GM21360 (cell line): ENCODE measurements around the gene PTK7.
A peak's percentile ranks its signal among the peaks of the same experiment; 100 is the strongest.

Experiments used
- ATAC-seq: cut with Tn5 transposase; IDR thresholded peaks from one replicate; pipeline ENCODE4 v1.9.1; 2021; ENCODE audit warnings: mild to moderate bottlenecking, moderate library complexity; ENCODE audit not compliant: unreplicated experiment

Gene PTK7

GRCh38 chr6:43175676-43176422, 99.7 kb downstream of the PTK7 start:
- no peak for ATAC-seq

DNA sequence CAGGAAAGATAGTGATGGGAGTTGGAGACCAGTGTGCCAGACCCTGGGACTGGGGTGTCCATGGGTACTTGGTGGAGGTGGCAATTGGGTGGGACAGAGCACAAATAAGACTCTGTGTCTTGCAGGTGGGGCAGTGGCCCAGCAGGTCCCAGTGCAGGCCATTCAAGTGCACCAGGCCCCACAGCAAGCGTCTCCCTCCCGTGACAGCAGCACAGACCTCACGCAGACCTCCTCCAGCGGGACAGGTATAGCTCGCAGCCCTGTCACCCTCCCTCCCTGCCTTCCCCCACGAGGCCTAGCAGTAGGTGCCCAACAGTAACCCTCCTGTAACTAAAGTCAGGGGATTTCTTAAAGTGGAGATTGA, 100.3 kb downstream of the PTK7 start:
- no peak for ATAC-seq

- ATAC-seq: no peak
Measured at GRCh38 chr6:43178150-43178549, 102.0 kb downstream of the PTK7 start.

DNA sequence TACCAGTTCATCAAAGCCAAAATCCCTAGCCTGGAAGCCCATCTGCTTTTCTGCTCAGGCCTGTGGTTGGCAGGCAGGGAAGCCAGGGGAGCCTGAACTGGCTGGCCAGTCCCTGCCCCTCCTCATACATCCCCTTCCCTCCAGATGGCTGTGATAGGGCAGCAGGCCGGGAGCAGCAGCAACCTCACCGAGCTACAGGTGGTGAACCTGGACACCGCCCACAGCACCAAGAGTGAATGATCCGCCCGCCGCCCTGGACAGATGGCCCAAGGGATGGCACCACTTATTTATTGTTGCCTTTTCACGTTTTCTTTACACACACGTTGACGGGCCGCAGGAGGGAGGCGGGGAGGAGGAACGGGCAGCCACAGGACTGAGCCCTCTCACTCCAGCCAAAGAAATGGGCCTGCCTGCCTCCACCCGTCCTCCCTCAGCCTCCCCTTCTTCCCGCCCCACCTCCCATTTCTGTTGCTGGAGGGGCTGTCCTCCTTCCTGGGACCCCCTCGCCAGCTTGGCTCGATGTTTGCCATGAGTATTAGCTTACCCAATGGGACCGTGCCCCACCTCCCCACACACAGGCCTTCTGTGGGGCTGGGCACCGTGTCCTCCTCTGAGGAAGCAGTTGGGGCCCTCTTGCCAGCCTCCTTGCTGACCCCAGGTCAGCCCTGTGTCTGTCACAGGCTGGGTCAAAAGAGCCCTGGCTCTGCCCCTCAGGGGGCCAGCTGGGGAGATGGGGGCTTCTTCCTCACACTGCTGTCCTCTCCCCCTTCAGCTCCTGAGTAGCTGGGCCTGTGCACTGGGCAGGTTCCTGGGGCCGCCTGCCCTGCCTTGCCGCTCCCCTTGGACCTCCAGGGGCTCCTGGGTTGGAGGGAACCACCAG, 103.1 kb downstream of the PTK7 start:
- ATAC-seq: no peak

- ATAC-seq: no peak
Measured at GRCh38 chr6:43180058-43180457, 103.9 kb downstream of the PTK7 start.

GRCh38 chr6:43180985-43181384, 104.9 kb downstream of the PTK7 start:
- no peak for ATAC-seq

DNA sequence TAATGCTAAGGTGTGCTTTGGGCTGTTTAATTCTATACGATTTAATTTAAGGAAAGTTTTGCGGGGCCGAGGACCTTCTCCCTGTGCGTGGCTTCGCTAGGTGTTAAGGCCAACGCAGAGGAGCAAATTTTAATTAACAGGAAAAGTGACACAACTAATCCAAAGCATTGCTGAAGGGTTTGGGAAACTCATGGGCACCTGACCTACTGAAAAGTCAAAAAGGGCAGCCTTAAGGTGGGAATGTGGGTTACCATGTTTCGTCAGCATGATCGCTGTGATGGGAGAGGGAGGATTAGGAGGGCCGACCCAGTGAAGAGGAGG, 105.5 kb downstream of the PTK7 start:
- no peak for ATAC-seq

GRCh38 chr6:43181942-43182860, 106.1 kb downstream of the PTK7 start, which contains the start of gene CUL9:
CUL9 (plus strand) TSS chr6:43182196; CDS start chr6:43184311, 2,115 bp downstream.
- ATAC-seq: peak; percentile 91

DNA sequence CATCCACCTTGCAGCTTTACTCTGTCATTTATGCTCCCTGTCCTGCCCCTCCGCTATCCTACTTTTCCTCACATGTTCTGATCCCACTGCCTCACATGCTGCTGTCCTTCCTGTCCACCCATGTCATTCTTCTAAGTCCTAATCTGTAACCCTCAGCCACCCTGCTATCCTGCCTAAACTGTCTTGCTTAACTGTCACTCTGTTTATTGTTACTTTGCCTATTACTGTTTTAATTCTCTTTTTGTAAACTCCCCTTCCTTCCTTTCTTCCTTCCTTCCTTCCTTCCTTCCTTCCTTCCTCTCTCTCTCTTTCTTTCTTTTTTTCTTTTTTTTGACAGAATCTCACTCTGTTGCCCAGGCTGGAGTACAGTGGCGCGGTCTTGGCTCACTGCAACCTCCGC, 107.3 kb downstream of the PTK7 start:
- no peak for ATAC-seq

- no peak for ATAC-seq
Measured at GRCh38 chr6:43184268-43184985, 108.3 kb downstream of the PTK7 start.

DNA sequence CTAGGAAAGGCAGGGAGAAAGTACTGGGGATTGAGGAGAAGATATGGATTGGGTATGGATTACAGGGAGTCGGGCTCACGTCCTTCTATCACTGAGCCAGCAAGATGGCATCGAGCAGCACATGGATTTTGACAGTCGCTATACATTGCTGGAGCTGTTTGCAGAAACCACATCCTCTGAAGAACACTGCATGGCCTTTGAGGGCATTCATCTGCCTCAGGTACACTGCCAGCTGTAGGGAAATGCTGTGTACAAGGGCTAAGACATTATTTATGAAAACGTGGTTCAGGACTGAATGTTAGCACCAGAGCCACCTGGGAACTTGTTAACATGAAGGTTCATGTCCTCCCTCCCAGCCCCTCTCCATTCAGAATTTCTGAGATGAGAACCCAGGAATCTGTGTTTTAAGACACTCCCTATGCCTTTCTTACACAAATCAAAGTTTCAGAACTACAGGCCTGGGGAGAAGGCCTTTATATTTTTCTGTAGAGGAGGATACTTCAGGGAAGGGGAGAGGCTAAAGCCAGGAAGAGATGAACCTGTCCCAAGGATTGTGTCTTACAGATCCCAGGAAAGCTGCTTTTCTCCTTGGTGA, 109.4 kb downstream of the PTK7 start:
- ATAC-seq: no peak

DNA sequence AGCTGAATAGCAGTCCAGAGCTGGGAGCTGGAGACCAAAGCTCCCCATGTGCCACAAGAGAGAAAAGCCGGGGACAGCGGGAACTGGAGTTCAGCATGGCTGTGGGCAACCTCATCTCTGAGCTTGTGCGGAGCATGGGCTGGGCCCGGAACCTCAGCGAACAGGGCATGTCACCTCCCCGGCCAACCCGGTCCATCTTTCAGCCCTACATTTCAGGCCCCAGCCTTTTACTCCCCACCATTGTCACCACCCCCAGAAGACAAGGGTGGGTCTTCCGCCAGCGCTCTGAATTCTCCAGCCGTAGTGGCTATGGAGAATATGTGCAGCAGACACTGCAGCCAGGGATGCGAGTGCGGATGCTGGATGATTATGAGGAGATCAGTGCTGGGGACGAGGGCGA, 109.9 kb downstream of the PTK7 start:
- no peak for ATAC-seq

DNA sequence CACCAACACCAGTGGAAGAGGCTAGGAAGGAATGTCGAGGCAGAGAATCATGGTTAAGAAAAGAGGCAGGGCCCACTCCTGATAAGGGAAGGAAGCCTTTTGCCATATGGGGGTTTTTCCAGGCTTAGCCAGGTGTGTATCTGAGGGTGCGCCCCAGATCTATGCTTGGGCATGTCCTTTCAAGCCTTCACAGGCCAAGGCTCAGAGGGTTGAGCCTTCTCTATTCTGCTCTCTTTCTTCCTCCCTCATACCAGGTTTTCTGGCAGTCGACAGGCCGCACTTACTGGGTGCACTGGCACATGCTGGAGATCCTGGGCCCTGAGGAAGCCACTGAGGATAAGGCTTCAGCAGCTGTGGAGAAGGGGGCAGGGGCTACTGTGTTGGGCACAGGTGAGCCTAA, 110.6 kb downstream of the PTK7 start:
- no peak for ATAC-seq

DNA sequence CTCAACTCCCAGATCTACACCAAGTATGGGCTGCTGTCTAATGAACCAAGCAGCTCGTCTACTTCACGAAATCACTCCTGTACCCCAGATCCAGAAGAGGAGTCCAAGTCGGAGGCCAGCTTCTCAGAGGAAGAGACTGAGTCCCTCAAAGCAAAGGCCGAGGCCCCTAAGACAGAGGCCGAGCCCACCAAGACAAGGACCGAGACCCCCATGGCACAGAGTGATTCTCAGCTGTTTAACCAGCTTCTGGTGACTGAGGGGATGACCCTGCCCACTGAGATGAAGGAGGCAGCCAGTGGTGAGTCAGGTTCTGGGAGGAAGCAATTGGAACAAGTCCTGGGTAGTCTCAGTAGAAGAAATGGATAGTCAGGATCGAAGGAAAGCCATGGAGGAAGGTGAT, 111.7 kb downstream of the PTK7 start:
- no peak for ATAC-seq

GRCh38 chr6:43188426-43188825, 112.3 kb downstream of the PTK7 start:
- no peak for ATAC-seq

- ATAC-seq: no peak
Measured at GRCh38 chr6:43189776-43190304, 113.7 kb downstream of the PTK7 start.

- no peak for ATAC-seq
Measured at GRCh38 chr6:43192911-43193310, 116.8 kb downstream of the PTK7 start.

DNA sequence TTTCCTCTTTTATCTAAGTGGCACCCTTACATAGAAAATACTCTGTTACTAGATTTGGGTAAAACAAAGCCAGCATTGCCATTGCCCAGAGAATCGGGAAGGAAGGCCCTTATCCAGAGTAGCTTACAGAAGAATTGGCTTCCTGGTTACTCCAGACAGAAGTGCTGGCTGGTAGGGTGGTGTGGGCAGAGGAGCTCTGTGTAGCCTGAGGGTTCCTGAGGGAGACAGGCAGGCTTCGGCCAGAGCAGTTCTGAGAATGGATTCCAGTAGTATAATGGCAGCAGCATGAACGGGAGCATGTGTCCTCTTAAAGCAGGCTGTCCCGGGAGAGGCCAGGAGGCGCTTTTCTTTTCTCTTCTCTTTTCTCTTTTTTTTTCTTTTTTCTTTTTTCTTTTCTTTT, 117.8 kb downstream of the PTK7 start:
- ATAC-seq: no peak

DNA sequence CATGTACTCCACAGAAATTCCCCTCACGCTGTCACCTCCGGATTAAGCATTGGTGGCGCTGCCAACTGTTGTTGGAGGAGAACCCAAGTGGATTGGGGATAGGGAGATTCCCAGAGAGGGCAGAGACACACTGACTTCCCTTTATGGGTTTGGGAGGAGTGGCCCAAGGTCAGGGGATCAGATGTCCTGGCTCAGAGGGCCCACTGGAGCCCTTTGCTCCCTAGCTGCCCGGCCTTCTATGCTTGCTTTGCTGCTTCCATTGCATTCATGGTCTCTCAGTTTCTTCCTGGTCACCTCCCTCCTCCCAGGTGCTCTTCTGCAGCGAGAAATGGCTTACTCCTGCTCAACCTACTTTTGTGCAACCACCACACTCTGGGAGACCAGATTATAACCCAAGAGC, 120.2 kb downstream of the PTK7 start:
- ATAC-seq: no peak

GRCh38 chr6:43199912-43200311, 123.8 kb downstream of the PTK7 start:
- ATAC-seq: no peak
